ENCODE results near the gene TELO2. TPM values are rescaled to one million over a fixed set of nuclear protein-coding genes. Genes with fewer than 3 reads are reported as not detected.

Gene TELO2
- total RNA-seq, 4 donors from 2014 or later, result 4.9 to 59.1 (median 39.0) TPM

GRCh38 chr16:1454561-1454960 is 38.6 kb upstream of the TELO2 start:
- intact Hi-C loops (cut with DNase I; ENCODE audit: low total_unique reads), result no loop called here
- no peak for TF ChIP-seq CTCF (IDR thresholded peaks at IDR 0.05)
- no peak for TF ChIP-seq POLR2A (IDR thresholded peaks at IDR 0.05)
- no peaks in the 10 kb centered on the region for H3K27me3 ChIP-seq
- H3K4me3 ChIP-seq, result no peak overlapping the region
- no peaks in the 10 kb centered on the region for H3K36me3 ChIP-seq
- H3K27ac ChIP-seq, result no peak overlapping the region
- no peaks in the 10 kb centered on the region for H3K4me1 ChIP-seq
- no peaks in the 10 kb centered on the region for H3K9me3 ChIP-seq
- DNase-seq, result no peak

- Histone ChIP-seq H3K27ac (no peak overlapping the region), H3K4me1 (no peaks in the 10 kb centered on the region), H3K27me3 (no peaks in the 10 kb centered on the region), H3K4me3 (no peak overlapping the region), H3K36me3 (no peaks in the 10 kb centered on the region), H3K9me3 (no peaks in the 10 kb centered on the region)
- DNase-seq, result no peak
- intact Hi-C loops (cut with DNase I; ENCODE audit: low total_unique reads), result no loop called here
- no peak for TF ChIP-seq CTCF (IDR thresholded peaks at IDR 0.05)
- TF ChIP-seq POLR2A (IDR thresholded peaks at IDR 0.05), result no peak
Measured at GRCh38 chr16:1455190-1456171, 37.7 kb upstream of the TELO2 start.

DNA sequence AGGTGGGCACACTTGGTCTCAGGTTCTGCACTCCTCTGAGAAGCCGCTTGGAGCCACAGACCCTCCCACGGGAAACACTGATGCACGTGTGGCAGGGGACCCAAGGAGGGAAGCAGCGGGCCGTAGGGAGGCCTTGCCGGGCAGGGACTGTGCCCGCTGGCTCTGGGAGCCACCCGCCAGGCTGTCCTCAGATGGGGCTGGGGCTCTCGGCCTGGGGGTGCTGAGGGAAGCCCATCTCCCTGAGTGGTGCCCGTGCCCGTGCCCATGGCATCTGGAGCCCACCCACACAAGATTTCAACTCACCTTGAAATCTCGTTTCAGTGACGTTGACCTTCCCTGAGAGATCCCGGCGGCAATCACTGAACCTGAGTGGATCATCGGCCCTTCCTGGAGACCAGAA is 36.2 kb upstream of the TELO2 start:
- no peak overlapping the region for H3K27ac ChIP-seq
- no peaks in the 10 kb centered on the region for H3K4me1 ChIP-seq
- no peaks in the 10 kb centered on the region for H3K27me3 ChIP-seq
- H3K9me3 ChIP-seq, result no peaks in the 10 kb centered on the region
- H3K36me3 ChIP-seq, result no peaks in the 10 kb centered on the region
- intact Hi-C loops (cut with DNase I; ENCODE audit: low total_unique reads), result no loop called here
- H3K4me3 ChIP-seq, result no peak overlapping the region
- DNase-seq, result no peak
- no peak for TF ChIP-seq POLR2A (IDR thresholded peaks at IDR 0.05)
- TF ChIP-seq CTCF (IDR thresholded peaks at IDR 0.05), result no peak

- H3K9me3 ChIP-seq, result no peaks in the 10 kb centered on the region
- H3K27ac ChIP-seq, result no peak overlapping the region
- no peaks in the 10 kb centered on the region for H3K27me3 ChIP-seq
- no peak overlapping the region for H3K4me3 ChIP-seq
- no peaks in the 10 kb centered on the region for H3K4me1 ChIP-seq
- TF ChIP-seq POLR2A (IDR thresholded peaks at IDR 0.05) (no peak), CTCF (IDR thresholded peaks at IDR 0.05) (no peak)
- H3K36me3 ChIP-seq, result no peaks in the 10 kb centered on the region
- intact Hi-C loops (cut with DNase I; ENCODE audit: low total_unique reads), result no loop called here
- DNase-seq, result no peak
Measured at GRCh38 chr16:1457489-1458245, 35.5 kb upstream of the TELO2 start.

All from uterus (tissue), 4 donors.